GM21515 (cell line): ENCODE results near the gene RAB6B.

Experiments
- ATAC-seq: cut with Tn5 transposase; IDR thresholded peaks from one replicate; pipeline ENCODE4 v1.9.1; 2021; ENCODE audit not compliant: unreplicated experiment

RAB6B gene

DNA sequence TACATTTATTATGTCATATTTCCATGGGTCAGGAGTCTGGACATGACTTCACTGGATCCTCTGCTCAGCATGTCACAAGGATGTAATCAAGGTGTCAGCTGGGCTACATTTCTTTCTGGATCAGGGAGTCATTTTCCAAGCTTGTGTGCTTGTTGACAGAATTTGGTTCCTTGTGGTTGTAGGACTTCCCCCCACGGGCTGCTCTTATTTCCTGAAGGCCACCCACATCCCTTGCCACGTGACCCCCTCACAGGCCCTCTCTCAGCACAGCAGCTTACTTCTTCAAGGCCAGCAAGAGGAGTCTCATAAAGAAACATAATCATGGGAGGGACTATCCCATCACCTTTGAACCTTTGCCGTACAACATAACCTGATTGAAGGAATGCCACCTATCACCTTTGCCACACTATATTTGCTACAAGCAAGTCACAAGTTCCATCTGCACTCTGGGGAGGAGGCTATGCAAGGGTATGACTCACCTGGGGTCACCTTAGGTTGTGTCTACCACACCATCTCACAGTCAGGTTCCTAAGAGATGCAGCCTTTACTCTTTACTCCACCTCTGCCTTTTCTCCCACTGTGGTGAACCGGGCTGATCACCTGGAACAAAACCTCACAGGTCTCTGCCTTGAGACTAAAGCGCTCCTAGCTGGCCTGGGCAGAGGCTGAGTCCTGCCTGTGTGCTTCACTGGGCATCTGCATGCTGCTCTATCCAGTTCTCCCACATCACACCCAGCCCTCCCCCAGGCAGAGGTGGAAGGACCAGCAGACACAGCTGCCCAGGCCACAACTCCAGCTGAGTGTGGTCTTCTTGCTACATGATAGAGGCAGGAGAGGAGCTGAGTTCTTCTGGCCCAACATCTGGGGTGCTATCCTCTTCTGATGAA is 13.5 kb downstream of the RAB6B start:
- no peak for ATAC-seq

DNA sequence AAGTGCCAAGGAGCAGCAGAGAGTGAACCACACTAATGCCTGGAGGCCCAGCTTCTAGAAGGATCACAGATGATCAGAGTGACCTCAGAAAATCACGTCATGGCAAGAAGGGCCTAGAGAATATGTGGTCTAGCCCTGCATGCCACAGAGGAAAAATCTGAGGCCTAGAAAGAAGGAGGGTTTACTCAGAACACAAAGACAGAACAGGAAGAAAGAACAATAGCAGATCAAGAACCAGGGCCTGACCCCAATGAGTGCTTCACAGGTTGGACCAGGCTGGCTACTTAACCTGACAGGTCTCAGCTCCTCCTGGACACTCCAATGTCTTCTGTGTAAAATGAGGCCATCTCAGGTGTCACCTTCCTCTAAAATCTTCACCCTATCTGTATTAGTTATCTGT is 14.2 kb downstream of the RAB6B start:
- ATAC-seq, result no peak

DNA sequence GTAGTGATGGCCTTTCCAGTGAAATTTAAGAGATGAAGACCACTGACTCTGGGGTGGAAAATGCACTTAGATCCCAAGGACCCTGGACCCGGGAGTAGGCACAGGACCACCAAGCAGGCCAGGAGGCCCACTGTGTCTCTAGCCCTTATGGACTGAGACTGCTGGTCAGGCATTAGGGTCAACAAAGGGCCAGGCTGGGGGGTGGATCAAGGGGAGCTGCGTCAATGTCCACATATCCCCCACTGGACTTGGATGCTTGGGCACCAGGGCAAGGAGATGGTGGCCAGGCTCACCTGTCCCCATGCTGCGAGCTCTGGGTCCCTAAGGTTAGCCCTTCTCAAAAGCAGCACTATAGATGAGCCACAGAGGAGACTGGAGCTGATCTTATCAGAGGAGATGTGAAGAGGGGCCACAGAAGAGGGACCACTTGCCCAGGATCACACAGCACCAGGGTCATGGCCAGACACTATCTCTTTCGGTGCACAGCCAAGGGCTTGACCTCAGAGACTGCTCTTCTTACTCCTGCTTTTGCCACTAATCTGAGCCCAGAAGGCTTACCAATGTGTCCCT is 14.7 kb downstream of the RAB6B start:
- ATAC-seq, result no peak

DNA sequence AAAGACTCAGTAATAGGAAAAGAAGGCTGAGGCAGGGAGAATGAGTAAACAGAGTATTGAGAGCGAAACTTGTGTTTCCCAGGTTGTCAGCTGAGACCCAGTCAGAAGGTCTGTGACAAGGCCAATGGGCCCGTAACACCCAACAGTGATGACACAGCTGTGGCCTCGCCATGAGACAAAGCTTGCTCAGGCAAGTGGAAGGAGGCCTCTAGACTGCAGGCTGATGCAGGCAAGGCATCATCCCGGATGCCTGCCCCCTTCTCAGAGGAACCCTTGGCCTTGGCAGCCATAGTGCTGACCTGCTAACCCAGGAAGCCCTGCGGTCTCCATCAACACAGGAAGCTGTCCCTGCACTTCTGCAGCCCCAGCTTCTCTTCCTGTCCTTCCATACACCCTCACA is 15.4 kb downstream of the RAB6B start:
- peak; percentile 51 for ATAC-seq

DNA sequence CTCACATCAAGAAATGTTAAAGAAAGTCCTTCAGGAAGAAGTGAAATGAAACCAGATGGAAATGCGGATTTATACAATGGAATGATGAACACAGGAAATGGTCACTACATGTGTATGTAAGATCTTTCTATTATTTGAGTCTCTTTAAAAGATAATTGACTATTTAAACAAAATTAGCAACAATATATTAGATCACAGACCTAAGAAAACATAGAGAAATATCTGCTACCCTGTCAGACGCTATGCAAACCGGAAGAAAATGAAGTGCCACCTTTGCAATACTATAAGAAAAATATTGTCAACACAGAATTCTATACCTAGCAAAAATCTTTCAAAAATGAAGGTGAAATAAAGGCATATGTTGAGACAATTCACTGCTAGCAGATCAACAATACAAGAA is 17.2 kb downstream of the RAB6B start:
- ATAC-seq, result no peak

DNA sequence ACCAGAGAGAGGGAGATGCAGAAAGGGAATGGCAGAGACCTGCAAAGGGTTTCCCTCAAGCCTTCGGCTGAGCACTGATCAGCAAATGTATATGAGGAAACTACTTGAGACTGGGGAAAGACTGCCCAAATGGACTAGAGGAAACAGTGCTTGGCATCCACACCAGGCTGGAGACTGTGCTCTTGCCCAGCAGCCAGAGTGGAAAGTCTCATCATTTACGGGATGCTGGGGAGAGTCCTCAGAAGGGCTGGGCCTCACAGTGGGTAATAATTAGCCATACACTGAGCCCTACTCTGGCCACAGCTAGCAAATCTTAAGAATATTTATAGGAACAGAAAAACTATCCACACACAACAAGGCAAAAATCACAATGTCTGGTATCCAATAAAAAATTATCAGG is 18.5 kb downstream of the RAB6B start:
- ATAC-seq, result no peak

DNA sequence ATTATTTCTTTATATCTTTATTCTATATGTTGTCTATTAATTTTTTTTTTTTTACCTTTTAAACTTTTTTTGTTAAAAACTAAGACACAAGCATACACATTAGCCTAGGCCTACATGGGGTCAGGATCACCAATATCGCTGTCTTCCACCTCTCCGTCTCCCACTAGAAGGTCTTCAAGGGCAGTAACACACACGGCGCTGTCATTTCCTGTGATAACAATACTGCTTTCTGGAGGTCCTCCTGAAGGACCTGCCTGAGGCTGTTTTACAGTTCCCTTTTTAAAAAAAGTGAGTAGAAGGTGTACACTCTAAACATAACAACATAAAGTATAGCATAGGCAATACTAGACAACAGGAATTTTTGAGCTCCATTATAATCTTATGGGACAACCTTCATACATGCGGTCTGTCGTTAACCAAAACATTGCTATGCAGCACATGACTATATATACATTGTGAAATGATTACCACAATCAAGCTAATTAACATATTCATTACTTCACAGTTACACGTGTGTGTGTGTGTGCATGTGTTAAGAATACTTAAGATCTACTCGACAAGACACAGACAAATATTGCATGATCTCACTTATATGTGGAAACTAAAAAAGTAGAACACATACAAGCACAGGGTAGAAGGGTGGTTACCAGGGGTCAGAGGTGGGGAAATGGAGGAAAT is 20.8 kb downstream of the RAB6B start:
- ATAC-seq, result no peak

DNA sequence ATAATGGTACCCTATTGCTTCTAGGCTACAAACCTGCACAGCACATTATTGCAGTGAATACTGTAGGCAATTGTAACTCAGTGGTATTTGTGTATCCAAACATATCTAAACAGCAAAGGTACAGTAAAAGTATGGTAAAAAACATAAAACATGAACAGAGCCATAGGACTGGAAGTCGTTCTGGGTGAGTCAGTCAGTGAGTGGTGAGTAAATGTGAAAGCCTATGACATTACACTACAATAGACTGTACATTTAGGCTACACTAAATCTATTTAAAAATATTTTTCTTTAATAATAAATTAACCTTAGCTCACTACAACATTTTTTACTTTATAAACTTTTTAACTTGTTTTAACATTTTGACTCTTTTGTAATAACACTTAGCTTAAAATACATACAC is 21.3 kb downstream of the RAB6B start:
- no peak for ATAC-seq

DNA sequence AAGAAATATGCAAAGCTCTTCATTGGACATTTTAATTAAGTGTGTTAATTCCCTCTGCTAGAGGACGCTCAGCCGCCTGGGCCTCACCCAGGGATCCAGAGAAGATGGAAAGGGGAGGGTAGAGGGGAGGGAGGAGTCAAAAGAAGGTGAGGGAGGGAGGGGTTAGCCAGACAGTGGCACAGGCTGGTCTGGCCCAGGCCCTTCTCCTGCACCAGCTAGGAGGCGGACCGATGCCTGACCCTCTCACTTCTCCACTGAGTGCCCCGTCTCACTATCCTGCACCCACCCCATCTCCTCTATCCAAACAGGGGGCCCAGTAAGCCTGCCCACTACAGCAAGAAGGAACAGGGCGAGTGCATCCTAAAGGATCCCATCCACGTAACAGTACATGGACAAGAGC is 22.9 kb downstream of the RAB6B start:
- ATAC-seq, result no peak

DNA sequence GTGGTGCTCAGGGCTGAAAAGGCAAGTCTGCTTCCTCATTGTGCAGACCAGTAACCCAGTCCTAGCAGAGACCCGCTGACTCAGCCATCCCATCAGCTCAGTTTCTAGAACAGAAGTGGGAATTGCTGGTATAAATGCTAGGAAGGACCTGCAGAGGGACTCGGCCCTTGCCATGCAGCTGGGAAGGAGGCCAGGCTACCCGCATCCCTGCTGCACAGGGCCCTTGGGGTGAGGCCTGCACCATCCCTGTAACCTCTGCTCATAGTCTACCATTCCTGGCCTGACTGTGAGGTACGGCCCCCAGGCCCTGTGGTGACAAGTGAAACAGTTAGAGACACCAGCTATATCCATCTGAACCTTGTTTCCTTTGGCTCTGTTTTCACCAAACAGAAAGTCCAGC is 23.5 kb downstream of the RAB6B start:
- no peak for ATAC-seq

DNA sequence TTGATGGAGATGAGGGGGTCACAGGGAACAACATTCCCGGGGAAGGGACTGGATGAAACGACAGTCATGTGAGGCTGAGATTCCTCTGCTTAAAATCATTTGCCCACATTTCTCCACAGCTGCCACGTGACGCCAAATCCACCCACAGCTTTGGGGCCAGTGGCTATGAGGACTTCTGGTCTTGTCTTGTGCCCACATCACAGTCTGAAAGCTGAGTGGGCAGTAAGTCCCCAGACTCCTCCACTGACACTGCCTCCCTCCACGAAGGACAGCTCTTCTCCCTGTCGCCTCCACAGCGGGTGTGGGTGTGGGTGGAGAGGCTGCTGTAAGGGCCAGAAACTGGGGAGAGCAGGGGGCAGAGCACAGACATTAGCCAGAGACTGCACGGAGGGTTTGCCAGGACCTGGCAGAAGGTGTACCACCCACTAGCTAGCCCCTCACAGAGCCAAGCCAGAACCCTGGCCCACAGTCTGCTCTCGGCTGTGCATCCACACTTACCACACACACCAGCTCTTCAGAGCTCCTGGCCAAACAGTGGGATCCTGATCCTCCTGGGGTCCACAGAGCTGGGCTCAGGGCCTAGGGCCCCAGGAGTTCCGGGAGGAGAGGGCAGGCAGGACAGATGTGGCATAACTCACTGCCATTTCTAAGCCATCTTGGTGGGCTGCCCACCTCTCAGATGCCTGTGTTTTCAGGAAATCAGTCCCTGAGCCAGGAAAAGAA is 24.2 kb downstream of the RAB6B start:
- ATAC-seq, result no peak

DNA sequence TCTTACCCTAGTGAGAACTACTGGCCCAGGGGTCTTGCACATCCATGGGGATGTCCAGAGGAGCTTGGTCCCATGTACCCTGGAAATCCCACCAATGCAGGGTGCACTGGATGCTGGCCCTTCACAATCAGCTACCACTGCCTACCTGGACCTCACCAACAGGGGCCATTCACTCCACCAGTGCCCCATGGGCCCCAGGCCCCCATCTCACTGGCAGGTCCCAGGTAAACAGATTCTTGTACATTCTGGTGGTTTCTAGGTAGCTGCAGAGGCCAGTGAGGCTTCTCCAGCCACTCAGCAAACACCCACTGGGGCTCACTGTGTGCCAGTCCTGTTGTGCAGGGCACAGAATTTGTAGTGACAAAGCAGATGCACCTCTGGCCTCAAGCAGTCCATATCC is 24.9 kb downstream of the RAB6B start:
- ATAC-seq, result no peak

DNA sequence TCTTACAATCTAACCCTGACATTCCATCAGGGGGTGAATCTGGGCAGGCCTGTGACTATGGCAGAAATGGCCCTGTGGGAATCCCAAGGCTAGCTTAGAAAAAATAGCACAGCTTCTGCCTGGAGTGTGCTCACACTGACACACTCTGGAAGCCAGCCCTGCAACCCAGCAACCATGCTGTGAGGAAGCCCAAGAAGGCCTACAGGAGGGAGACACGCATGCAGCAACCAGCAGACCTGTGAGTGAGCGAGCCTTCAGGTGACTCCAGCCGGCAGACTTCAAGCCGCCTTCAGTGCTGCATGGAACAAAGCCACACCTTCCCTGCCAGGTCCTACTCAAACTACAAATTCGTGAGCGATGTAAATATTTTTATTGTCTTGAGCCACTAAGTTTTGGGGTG is 26.1 kb downstream of the RAB6B start:
- no peak for ATAC-seq

DNA sequence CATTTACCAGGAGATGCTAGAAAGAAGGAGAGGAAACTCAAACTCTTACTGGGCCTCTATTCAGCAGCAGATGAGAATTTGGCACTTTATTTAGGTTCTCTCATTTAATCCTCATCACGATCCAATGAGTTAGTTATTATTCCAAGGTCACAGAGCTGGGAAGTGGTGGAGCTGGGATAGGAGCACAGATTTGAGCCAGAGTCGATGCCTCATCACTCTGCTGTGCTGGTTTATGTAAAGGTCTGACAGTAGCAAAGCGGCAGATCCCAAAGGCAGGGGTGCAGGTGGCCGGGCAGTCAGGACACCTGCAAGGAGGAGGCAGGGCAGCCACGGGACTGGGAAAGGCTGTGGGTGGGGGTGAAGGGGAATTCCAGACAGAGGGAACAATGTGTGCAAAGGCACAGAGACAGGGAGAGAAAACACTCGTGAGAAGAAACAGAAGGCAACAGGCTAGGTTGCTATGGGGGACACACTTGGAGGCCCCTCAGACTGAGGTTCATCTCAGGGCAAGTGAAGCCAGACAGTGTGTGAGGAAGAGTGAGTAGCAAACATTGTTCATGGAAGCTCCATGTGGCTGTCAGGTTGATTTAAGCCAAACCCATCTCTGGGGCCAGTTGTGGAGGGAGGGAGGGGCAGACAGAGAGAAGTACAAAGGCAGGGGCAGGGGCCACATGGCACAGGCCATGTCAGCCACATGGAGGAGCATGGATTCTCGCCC is 26.8 kb downstream of the RAB6B start:
- ATAC-seq, result no peak

DNA sequence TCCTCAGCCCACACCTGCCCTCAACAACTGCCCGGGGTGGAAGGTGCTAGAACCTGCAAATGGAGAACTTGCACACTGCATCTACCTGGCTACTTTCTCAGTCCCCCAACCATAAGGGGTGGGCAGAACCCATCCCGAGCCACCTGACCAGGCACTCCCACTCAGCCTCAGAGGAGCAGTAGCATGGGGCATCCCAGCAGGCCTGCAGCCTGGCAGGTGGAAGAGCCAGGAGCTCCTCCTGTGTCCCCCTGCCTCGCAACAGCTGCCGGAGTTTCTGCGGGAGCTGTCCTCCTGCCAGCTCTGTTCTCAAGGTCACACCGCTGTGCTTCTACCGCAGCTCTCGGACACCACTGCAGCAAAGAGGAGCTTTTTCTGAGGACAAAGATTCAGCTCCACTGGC is 27.5 kb downstream of the RAB6B start:
- ATAC-seq, result no peak

DNA sequence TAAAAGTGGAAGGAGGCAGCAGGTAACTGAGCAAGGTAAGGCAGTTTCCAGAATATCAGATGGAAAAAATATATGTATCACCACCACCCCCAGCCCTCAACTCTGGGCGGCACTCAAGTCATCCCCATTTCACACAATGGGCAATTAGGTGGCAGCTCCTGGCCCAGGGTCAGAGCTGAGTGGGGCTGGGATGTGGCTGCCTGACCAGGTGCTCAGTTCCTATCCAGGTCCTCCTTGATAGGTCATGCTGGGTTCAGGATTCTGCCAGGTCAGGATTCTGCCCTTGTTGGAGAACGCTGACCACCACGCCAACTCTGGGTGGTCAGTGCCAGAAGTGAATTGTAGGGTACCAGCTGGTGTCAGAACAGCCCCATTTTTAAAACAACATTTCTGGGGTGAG is 29.5 kb downstream of the RAB6B start:
- no peak for ATAC-seq

DNA sequence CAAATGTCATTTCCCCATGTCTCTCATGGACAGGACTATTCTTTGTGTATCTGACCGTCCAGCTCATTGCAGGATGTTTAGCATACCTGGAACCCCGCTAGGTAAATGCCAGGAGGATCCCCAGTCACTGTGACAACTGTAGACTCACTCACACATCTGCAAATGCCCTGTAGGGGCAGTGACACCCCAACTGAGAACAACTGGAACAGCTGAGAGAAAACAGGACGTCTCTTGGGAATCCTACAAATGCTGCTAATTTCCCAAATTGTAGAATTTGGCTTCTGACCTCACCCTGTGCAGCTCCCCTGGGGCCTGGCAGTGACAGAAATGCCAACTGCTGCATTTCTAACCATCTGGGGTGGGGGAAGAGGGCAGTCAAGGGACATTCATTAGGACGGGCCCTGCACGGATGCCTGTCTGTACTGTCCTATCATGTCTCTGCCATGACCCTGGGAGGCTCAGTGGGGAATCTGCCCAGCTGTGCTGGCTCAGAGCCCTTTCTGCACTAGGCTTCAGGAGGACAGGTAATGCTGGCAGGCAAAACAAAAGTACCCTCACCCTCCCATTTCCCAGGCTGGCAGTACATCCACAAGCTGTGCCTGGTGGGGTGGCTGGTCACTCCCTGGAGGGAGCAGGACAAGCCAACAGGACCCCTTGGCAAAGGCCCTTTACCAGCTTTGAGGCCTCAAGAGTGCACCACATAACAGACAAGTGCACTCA is 30.4 kb downstream of the RAB6B start:
- no peak for ATAC-seq

DNA sequence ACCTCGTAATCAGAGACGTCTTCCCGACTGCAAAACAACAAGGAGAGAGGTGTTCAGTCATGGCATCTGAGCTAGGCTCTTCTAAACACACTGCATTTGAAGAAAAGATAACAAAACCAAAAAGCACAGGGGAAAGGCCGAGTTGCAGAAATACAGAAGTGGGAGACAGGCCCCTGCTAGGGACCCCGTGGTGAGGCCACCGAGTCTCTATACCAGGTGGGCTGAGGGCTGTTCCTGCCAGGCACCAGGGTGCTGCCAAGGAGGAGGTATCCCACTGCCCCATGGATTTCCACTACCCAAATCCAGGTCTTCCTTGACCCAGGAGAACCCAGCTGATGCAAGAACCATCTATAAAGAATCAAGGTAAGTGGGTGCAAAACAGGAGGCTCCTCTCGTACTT is 31.1 kb downstream of the RAB6B start:
- no peak for ATAC-seq

DNA sequence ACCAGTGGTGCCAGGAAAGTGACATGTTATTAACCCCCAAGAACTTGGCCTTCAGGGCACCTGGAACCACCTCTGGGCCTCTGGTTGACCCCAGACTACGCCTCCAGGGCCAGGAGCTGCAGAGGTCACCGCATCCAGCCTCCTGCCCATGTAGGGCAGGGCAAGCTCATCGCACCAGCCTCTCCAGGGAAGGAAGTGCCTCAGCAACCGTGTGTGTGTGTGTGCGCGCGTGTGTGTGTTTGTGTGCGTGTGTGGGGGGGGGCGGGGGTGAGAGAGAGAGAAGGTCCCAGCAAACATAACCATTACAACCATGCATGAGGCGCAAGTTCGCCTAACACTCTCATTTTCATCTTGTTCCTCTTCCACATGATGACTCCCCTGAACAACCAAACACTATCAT is 31.8 kb downstream of the RAB6B start:
- ATAC-seq, result no peak

DNA sequence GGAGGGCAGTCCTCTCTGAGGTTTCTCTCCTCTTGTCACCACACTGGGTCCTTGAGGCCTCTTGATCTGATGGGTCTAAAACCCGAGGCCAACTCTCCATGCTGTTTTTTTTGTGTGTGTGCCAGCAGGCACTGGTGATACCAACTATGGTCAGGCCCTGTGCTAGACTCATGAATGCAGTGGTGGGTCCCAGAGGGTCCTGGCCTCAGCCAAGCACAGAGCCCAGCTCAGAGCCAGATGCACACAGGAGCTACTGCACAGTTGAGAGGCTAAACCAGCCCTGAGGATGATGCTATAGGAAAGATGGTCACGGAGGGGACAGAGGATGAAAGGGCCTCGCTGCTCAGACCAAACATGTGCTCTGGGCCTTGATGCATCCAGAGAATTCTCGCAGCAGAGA is 33.5 kb downstream of the RAB6B start:
- no peak for ATAC-seq
